ENCODE measurements around the gene ALK.

ALK gene

DNA sequence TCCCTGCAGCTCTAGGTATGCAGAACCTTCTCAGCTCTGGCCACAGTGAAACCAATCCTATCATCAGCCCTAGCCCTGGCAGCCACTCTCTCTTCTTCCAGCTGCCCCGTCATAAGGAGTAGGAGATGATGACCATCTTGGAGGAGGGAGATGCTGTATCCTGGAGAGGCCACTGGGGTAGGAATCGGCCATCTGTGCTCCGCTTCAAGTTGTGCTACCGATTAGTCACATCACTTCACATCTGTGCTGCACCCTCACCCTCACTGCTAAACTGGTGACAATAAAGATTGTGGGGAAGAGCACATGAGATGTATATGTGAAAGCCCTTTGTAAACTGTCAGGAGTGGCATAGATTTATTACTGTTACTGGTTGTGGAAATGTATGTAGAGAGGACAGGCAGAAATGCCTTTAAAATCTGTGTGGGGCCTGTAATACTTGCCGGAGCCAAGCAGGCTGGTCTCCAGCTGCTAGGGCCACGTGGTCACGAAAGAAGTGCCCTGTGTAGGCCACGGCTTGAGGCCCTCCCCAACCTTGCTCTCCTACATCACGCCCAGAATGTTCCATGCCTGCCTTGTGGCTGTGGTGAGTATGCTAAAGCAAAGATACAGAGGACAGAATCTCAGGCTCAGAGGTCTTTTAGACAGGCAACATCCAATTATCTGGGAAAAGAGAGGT lies 569.3 kb downstream of the ALK start:
- H3K9ac ChIP-seq (ENCODE audit: low read length), result no peak overlapping the region
- no peaks in the 10 kb centered on the region; the same call in 1 of the 2 replicates for H4K20me1 ChIP-seq (ENCODE audit: insufficient read depth, low read length)
- H2AFZ ChIP-seq (ENCODE audit: low read depth, low read length), result no peak overlapping the region
- H3K27me3 ChIP-seq (ENCODE audit: low read depth, low read length), result peaks cover 34% of the 10 kb centered on the region
- no peaks in the 10 kb centered on the region for H3K36me3 ChIP-seq (replicated peaks; ENCODE audit: low read depth, low read length)
- no peak overlapping the region for H3K27ac ChIP-seq (ENCODE audit: low read length)
- TF ChIP-seq, protein P1, sequence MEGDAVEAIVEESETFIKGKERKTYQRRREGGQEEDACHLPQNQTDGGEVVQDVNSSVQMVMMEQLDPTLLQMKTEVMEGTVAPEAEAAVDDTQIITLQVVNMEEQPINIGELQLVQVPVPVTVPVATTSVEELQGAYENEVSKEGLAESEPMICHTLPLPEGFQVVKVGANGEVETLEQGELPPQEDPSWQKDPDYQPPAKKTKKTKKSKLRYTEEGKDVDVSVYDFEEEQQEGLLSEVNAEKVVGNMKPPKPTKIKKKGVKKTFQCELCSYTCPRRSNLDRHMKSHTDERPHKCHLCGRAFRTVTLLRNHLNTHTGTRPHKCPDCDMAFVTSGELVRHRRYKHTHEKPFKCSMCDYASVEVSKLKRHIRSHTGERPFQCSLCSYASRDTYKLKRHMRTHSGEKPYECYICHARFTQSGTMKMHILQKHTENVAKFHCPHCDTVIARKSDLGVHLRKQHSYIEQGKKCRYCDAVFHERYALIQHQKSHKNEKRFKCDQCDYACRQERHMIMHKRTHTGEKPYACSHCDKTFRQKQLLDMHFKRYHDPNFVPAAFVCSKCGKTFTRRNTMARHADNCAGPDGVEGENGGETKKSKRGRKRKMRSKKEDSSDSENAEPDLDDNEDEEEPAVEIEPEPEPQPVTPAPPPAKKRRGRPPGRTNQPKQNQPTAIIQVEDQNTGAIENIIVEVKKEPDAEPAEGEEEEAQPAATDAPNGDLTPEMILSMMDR (IDR thresholded peaks at IDR 0.05; ENCODE audit: low read depth, low read length), result no peak
- no peak for TF ChIP-seq EZH2phosphoT487 (IDR thresholded peaks at IDR 0.05; ENCODE audit: low read depth)
- no peak overlapping the region for H3K4me2 ChIP-seq (ENCODE audit: low read length)
- no peaks in the 10 kb centered on the region for H3K9me3 ChIP-seq (ENCODE audit: insufficient read depth, low read length)
- no peaks in the 10 kb centered on the region for H3K79me2 ChIP-seq (ENCODE audit: low read length)
- H3K4me1 ChIP-seq (ENCODE audit: low read length), result no peaks in the 10 kb centered on the region
- no peak overlapping the region for H3K4me3 ChIP-seq (ENCODE audit: low read length)

DNA sequence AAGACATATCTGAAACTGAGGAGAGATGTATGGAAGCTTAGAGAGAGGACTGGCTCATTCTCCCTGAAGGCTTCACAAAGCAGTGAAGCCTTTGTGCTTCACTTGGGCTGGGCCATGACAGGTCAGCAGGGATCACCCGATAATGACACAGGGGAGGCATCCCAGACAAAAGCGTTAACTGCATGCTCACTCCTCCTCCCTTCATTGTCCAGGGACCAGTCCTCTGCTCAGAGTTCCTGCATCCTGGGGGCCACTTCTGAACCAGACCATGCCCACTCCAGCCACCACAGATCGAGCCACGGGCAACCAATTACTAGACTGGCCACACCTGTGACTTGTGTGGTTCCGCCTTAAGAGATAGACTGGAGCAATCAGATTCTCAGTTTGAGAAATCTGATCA lies 570.1 kb downstream of the ALK start:
- no peak for TF ChIP-seq EZH2phosphoT487 (IDR thresholded peaks at IDR 0.05; ENCODE audit: low read depth)
- TF ChIP-seq, protein P1 (IDR thresholded peaks at IDR 0.05; ENCODE audit: low read depth, low read length), result no peak
- no peak overlapping the region for H3K4me2 ChIP-seq (ENCODE audit: low read length)
- H2AFZ ChIP-seq (ENCODE audit: low read depth, low read length), result no peak overlapping the region
- H3K9me3 ChIP-seq (ENCODE audit: insufficient read depth, low read length), result no peaks in the 10 kb centered on the region
- H3K4me1 ChIP-seq (ENCODE audit: low read length), result no peaks in the 10 kb centered on the region
- H4K20me1 ChIP-seq (ENCODE audit: insufficient read depth, low read length), result no peaks in the 10 kb centered on the region; the same call in 1 of the 2 replicates
- no peak overlapping the region for H3K4me3 ChIP-seq (ENCODE audit: low read length)
- H3K36me3 ChIP-seq (replicated peaks; ENCODE audit: low read depth, low read length), result no peaks in the 10 kb centered on the region
- no peaks in the 10 kb centered on the region for H3K79me2 ChIP-seq (ENCODE audit: low read length)
- no peak overlapping the region for H3K27ac ChIP-seq (ENCODE audit: low read length)
- H3K9ac ChIP-seq (ENCODE audit: low read length), result no peak overlapping the region
- H3K27me3 ChIP-seq (ENCODE audit: low read depth, low read length), result peaks cover 42% of the 10 kb centered on the region

DNA sequence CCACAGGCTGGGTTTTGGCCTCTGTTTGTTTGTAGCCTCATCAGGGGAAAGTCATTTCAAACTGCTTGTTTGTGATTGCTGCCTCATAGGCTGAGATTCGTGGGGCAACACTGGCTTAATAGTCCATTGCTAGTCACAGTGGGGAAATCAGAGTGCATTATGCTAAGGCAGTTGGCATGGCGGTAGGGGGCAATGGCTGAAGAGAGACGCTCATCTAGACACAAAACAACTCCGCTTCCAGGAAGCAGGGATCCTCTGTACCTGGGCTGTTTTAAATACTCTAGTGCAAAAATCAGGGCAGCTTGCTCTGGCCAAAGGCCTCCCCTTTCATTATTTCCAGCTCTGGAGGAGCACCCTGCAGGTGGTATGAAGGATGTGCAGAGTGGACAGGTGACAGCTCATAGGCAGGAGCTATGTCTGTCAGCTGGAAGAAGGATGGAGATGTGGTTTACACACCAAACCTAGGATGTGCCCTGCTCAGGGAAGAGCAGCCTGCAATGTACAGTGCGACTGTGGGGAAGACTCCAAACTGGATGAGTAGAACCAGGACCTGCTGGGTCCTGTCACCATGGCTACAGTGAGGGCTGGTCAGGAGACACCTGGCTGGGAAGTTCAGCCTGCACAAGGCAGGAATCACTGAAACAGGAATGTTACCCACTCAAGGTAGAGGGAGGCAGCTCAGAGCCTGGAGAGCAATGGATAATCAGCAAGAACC lies 571.9 kb downstream of the ALK start:
- Histone ChIP-seq H3K4me3 (ENCODE audit: low read length) (no peak overlapping the region), H3K79me2 (ENCODE audit: low read length) (no peaks in the 10 kb centered on the region), H3K4me2 (ENCODE audit: low read length) (no peak overlapping the region), H4K20me1 (ENCODE audit: insufficient read depth, low read length) (no peaks in the 10 kb centered on the region; the same call in 1 of the 2 replicates), H3K9ac (ENCODE audit: low read length) (no peak overlapping the region), H3K27me3 (ENCODE audit: low read depth, low read length) (peaks cover 52% of the 10 kb centered on the region), H3K9me3 (ENCODE audit: insufficient read depth, low read length) (no peaks in the 10 kb centered on the region), H3K4me1 (ENCODE audit: low read length) (no peaks in the 10 kb centered on the region), H2AFZ (ENCODE audit: low read depth, low read length) (no peak overlapping the region), H3K27ac (ENCODE audit: low read length) (no peak overlapping the region), H3K36me3 (replicated peaks; ENCODE audit: low read depth, low read length) (no peaks in the 10 kb centered on the region)
- TF ChIP-seq, protein P1 (IDR thresholded peaks at IDR 0.05; ENCODE audit: low read depth, low read length), result no peak
- TF ChIP-seq EZH2phosphoT487 (IDR thresholded peaks at IDR 0.05; ENCODE audit: low read depth), result no peak

DNA sequence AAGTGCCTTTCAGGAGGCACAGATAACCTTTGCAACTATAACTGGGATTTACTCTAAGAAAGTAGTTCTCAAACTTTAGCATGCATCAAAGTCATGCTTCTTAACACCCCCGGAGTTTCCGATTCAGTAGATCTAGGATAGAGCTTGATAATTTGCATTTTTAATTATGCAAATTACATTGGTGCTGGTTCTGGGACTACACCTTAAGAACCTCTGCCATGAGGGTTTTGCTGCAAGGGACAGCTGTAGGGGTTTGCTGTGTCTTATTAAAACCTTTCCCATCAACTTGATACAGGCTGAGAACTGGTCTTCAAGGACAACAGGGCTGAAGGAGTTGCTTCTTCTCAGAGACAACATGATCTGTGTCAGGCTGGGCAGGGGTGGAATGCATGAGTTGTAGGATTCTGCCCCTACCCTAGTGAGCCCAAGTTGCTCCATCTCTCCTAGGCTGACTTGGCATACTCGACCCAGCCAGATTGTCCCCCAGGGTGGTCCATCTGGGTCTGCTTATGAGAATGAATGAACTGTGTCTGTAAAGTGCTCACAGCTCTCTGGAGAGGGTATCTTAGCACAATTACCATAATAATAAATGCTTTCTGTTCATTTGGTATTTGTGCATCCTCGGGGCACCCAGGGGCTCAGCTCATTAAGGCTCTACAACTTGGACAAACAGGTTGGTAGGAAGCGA lies 573.5 kb downstream of the ALK start:
- Histone ChIP-seq H3K27ac (ENCODE audit: low read length) (no peak overlapping the region), H3K9ac (ENCODE audit: low read length) (no peak overlapping the region), H3K36me3 (replicated peaks; ENCODE audit: low read depth, low read length) (no peaks in the 10 kb centered on the region), H3K9me3 (ENCODE audit: insufficient read depth, low read length) (no peaks in the 10 kb centered on the region), H3K79me2 (ENCODE audit: low read length) (no peaks in the 10 kb centered on the region), H3K27me3 (ENCODE audit: low read depth, low read length) (peaks cover 48% of the 10 kb centered on the region), H4K20me1 (ENCODE audit: insufficient read depth, low read length) (no peaks in the 10 kb centered on the region; the same call in 1 of the 2 replicates), H3K4me3 (ENCODE audit: low read length) (no peak overlapping the region), H3K4me1 (ENCODE audit: low read length) (no peaks in the 10 kb centered on the region), H2AFZ (ENCODE audit: low read depth, low read length) (no peak overlapping the region), H3K4me2 (ENCODE audit: low read length) (no peak overlapping the region)
- TF ChIP-seq, protein P1 (IDR thresholded peaks at IDR 0.05; ENCODE audit: low read depth, low read length), result no peak
- no peak for TF ChIP-seq EZH2phosphoT487 (IDR thresholded peaks at IDR 0.05; ENCODE audit: low read depth)
